Osteoblast (primary cell): ENCODE data around the gene LEF1. TPM values are rescaled to one million over a fixed set of nuclear protein-coding genes. Genes with fewer than 3 reads are reported as not detected.

Source experiments
- DNase-seq: peaks from one replicate; pipeline ENCODE4 v3.0.0; 2011; ENCODE audit warnings: low spot score, mixed read lengths; ENCODE audit not compliant: insufficient read length; ENCODE audit errors: missing footprints
- H2AFZ ChIP-seq: 2 replicates; pipeline ENCODE4 v1.6.0; 2011; ENCODE audit warnings: mild to moderate bottlenecking, low read length
- H3K27ac ChIP-seq: 2 replicates; pipeline ENCODE4 v1.5.1; 2011; ENCODE audit warnings: mild to moderate bottlenecking, low read depth, low read length, moderate library complexity
- H3K27me3 ChIP-seq: 2 replicates; pipeline ENCODE4 v1.6.0; 2012; ENCODE audit warnings: mild to moderate bottlenecking, control low read depth, inconsistent platforms, low read length, moderate library complexity; ENCODE audit not compliant: insufficient read depth
- H3K36me3 ChIP-seq: 2 replicates; pipeline ENCODE4 v1.5.1; 2011; ENCODE audit warnings: mild to moderate bottlenecking, low read length, control low read depth, moderate library complexity; ENCODE audit not compliant: insufficient read depth
- H3K4me1 ChIP-seq: 2 replicates; pipeline ENCODE4 v1.5.1; 2011; ENCODE audit warnings: mild to moderate bottlenecking, low read length, control low read depth, moderate library complexity; ENCODE audit not compliant: insufficient read depth
- H3K4me2 ChIP-seq: 2 replicates; pipeline ENCODE4 v1.6.0; 2011; ENCODE audit warnings: mild to moderate bottlenecking, low read length; ENCODE audit not compliant: insufficient read depth
- H3K4me3 ChIP-seq: fragments of 200-600 bp; sonication (generic); 3 replicates; pipeline ENCODE4 v1.5.1; 2012; ENCODE audit warnings: mild to moderate bottlenecking, low read length, inconsistent platforms; ENCODE audit not compliant: insufficient read depth
- H3K79me2 ChIP-seq: 2 replicates; pipeline ENCODE4 v1.6.0; 2012; ENCODE audit warnings: mild to moderate bottlenecking, low read length, control low read depth, inconsistent platforms; ENCODE audit not compliant: insufficient read depth
- H3K9me3 ChIP-seq: 2 replicates; pipeline ENCODE4 v1.5.1; 2011; ENCODE audit warnings: low read depth, low read length, control low read depth
- H4K20me1 ChIP-seq: 2 replicates; pipeline ENCODE4 v1.6.0; 2012; ENCODE audit warnings: mild to moderate bottlenecking, low read length, control low read depth; ENCODE audit not compliant: insufficient read depth
- total RNA-seq: library from RNA; depleted of rRNA; stranded (reverse); fragments of >200 nt; gene quantifications from 2 replicates; pipeline ENCODE4 v1.2.3, GENCODE V29; 2012
- TF ChIP-seq, protein P1 (sequence below): IDR thresholded peaks from 2 replicates; pipeline ENCODE4 v1.5.1; 2011; ENCODE audit warnings: mild to moderate bottlenecking, low read depth, low read length, moderate library complexity; ENCODE audit errors: extremely low read depth

The LEF1 gene
- total RNA-seq, 1 donor: 5.8 TPM

DNA sequence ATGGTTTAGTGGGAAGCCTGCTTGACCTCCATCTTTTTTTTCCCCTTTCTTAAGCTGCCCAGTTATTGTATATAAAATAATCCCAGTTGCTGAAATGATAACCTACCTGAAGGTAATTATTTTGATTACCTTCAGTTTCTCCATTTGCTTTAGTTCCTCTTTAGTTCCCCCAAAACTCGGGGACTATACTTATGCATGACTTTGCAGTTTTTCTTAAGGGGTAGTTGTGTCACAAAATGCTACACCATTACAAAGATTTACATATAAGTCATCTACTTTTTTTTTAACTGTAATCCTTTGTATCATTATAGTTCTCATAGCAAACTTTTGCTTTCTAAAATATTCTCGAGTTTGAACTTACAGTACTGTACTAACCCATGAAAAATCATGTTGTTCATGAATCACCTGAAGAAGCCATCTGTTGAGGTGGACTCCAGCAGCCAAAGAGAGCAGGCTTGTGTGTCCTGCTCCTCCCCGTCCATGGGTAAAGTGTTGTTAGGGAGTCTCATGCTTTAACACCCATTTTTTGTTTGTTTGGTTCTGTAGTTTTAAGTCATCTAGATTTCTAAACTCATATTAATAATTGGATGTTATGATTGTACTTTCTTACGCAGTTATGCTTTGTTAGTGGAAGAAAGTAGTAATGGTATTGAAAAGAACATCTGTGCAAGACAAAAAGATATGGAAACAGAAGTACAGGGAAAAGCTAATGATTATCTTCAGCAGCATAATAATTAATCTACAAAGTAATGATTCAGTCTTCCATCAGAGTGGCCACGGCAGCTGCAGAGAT, 144.5 kb downstream of the LEF1 start:
- no peaks in the 10 kb centered on the region for H3K79me2 ChIP-seq
- no peak overlapping the region for H3K4me3 ChIP-seq
- peaks cover 8% of the 10 kb centered on the region for H3K36me3 ChIP-seq
- H2AFZ ChIP-seq: no peak overlapping the region
- H3K27ac ChIP-seq: no peak overlapping the region
- no peaks in the 10 kb centered on the region for H3K27me3 ChIP-seq
- no peaks in the 10 kb centered on the region for H4K20me1 ChIP-seq
- H3K4me1 ChIP-seq: peaks cover 3% of the 10 kb centered on the region
- DNase-seq: no peak
- no peak overlapping the region for H3K4me2 ChIP-seq
- TF ChIP-seq, protein P1, sequence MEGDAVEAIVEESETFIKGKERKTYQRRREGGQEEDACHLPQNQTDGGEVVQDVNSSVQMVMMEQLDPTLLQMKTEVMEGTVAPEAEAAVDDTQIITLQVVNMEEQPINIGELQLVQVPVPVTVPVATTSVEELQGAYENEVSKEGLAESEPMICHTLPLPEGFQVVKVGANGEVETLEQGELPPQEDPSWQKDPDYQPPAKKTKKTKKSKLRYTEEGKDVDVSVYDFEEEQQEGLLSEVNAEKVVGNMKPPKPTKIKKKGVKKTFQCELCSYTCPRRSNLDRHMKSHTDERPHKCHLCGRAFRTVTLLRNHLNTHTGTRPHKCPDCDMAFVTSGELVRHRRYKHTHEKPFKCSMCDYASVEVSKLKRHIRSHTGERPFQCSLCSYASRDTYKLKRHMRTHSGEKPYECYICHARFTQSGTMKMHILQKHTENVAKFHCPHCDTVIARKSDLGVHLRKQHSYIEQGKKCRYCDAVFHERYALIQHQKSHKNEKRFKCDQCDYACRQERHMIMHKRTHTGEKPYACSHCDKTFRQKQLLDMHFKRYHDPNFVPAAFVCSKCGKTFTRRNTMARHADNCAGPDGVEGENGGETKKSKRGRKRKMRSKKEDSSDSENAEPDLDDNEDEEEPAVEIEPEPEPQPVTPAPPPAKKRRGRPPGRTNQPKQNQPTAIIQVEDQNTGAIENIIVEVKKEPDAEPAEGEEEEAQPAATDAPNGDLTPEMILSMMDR: no peak
- H3K9me3 ChIP-seq: no peaks in the 10 kb centered on the region

DNA sequence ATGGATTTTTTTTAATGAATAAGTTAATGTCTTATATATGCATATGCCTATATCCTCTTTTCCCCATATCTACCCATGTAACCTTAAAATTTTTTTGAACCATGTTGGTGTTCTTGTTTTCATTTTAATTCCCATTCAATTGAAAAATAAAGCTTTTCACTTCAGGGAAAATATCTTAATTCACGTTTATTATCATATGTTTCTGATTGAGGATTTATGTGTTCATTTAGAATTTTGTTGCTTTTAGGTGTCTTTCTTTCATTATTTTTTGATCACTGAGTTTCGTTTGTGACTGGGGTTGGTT, 149.9 kb downstream of the LEF1 start:
- H3K27me3 ChIP-seq: no peaks in the 10 kb centered on the region
- no peak for DNase-seq
- H3K27ac ChIP-seq: no peak overlapping the region
- no peak overlapping the region for H2AFZ ChIP-seq
- TF ChIP-seq, protein P1: no peak
- no peak overlapping the region for H3K4me2 ChIP-seq
- H3K4me1 ChIP-seq: no peaks in the 10 kb centered on the region
- H3K9me3 ChIP-seq: no peaks in the 10 kb centered on the region
- H3K79me2 ChIP-seq: no peaks in the 10 kb centered on the region
- peaks cover 12% of the 10 kb centered on the region for H3K36me3 ChIP-seq
- H4K20me1 ChIP-seq: no peaks in the 10 kb centered on the region
- no peak overlapping the region for H3K4me3 ChIP-seq

DNA sequence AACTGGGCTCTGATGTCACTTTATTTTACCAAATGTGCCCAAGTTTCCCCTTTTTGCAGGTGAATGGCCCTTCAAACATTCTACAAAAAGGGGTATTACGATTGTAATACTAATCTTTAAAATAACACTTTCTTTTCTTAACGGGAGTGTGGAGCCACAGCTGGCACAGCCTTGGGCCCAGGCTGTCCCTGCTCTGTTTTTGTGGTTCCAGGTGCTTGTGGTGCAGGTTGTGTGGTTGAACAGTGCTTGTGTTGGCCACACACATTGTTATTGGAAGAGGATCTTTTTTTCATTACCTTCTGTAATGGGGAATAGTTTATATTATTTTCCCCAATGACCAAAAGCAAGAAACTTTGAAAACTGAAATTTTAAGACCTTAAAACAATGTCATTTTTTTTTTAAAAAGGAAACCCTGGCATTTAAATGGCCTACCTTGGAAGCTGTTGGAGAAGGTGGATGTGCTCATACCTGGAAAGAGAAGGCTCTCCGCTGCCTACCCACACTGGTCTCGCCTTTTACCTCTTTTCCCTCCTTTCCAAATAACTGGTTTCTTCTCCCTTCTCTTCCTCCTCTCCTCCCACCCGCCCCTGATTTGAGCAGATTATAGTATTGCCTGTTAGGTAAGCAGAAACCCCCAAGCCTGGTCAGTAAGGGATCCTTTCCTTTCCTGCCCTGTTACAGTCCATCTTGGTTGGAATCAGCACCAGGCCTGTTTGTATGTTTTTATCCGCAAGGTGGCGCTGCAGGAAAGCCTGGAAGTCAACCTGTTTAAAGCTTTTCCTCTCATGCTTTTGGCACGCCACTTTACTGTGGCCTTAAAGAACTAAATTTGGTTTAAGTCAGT, 150.5 kb downstream of the LEF1 start:
- Histone ChIP-seq H3K79me2 (no peaks in the 10 kb centered on the region), H3K27me3 (no peaks in the 10 kb centered on the region), H3K4me1 (no peaks in the 10 kb centered on the region), H3K4me2 (no peak overlapping the region), H3K9me3 (no peaks in the 10 kb centered on the region), H3K36me3 (peaks cover 7% of the 10 kb centered on the region), H4K20me1 (no peaks in the 10 kb centered on the region), H2AFZ (no peak overlapping the region), H3K27ac (no peak overlapping the region), H3K4me3 (no peak overlapping the region)
- TF ChIP-seq, protein P1: peak; percentile 91
- DNase-seq: no peak

- no peaks in the 10 kb centered on the region for H3K27me3 ChIP-seq
- peaks cover 8% of the 10 kb centered on the region for H3K36me3 ChIP-seq
- TF ChIP-seq, protein P1: no peak
These were observed 154.8 kb downstream of the LEF1 start for GRCh38 chr4:108013955-108014354.

More at GRCh38 chr4:108013955-108014354, 154.8 kb downstream of the LEF1 start:
- H3K79me2 ChIP-seq: no peaks in the 10 kb centered on the region
- no peaks in the 10 kb centered on the region for H4K20me1 ChIP-seq
- no peak for DNase-seq
- H3K4me1 ChIP-seq: peaks cover 14% of the 10 kb centered on the region
- H3K4me2 ChIP-seq: no peak overlapping the region
- H3K9me3 ChIP-seq: no peaks in the 10 kb centered on the region
- no peak overlapping the region for H3K27ac ChIP-seq
- H2AFZ ChIP-seq: no peak overlapping the region
- H3K4me3 ChIP-seq: no peak overlapping the region
